Muscle of leg (tissue), 11 donors: ENCODE measurements around the gene DEPDC1. TPM values are rescaled to one million over a fixed set of nuclear protein-coding genes. Genes with fewer than 3 reads are reported as not detected.
"Not testable (repeated sequence)": the region's sequence is repeated elsewhere in the genome, so short reads cannot be mapped to it uniquely, and the experiment has no call there.

Source experiments
- DNase-seq: peaks from one replicate; pipeline ENCODE4 v3.0.0; 2013
- H3K27ac ChIP-seq: one replicate; pipeline ENCODE4 v1.5.1; 2013; ENCODE audit warnings: mild to moderate bottlenecking, low read length, control low read depth
- H3K27me3 ChIP-seq: one replicate; pipeline ENCODE4 v1.6.1; 2013; ENCODE audit warnings: low read length; ENCODE audit not compliant: control insufficient read depth, insufficient read depth
- H3K36me3 ChIP-seq: one replicate; pipeline ENCODE4 v1.6.1; 2013; ENCODE audit warnings: low read length; ENCODE audit not compliant: control insufficient read depth, insufficient read depth
- H3K4me1 ChIP-seq: one replicate; pipeline ENCODE4 v1.6.1; 2013; ENCODE audit warnings: low read length; ENCODE audit not compliant: control insufficient read depth, insufficient read depth
- H3K4me3 ChIP-seq: one replicate; pipeline ENCODE4 v1.5.1; 2013; ENCODE audit warnings: low read length, control low read depth
- H3K9me3 ChIP-seq: replicated peaks from 2 replicates; pipeline ENCODE4 v1.6.1; 2013; ENCODE audit warnings: low read depth, low read length; ENCODE audit not compliant: control insufficient read depth
- WGBS: methylation state at CpG from one replicate; pipeline ENCODE4 v1.1.5; 2013; ENCODE audit warnings: missing lambda C conversion rate; ENCODE audit not compliant: insufficient coverage; 5-methylcytosine and 5-hydroxymethylcytosine counted together
- polyA plus RNA-seq, 8 donors: library from polyadenylated mRNA; unstranded; fragments of 120-200 nt; gene quantifications; one replicate each; pipeline versions ENCODE4 v1.2.1 to v1.2.3, GENCODE V29; 2013; ENCODE audit warnings: inconsistent platforms in 1 of 8, low replicate concordance in 1 of 8; ENCODE audit not compliant: insufficient read length in 8 of 8, insufficient read depth in 1 of 8
- total RNA-seq: library from RNA; stranded (reverse); fragments of 120-200 nt; gene quantifications from one replicate; pipeline ENCODE4 v1.2.4, GENCODE V29; 2013

DEPDC1 gene
- total and polyA plus RNA-seq, 9 donors = 5.9 to 14.4 (median 9.2) TPM

GRCh38 chr1:68481041-68481440 lies 15.8 kb downstream of the DEPDC1 start:
- no peaks in the 10 kb centered on the region for H3K27me3 ChIP-seq
- 89% methylated on average over 1 of the region's 3 CpGs for WGBS
- H3K4me3 ChIP-seq = no peak overlapping the region
- no peak overlapping the region for H3K27ac ChIP-seq
- no peaks in the 10 kb centered on the region for H3K9me3 ChIP-seq
- peaks cover 12% of the 10 kb centered on the region for H3K36me3 ChIP-seq
- no peaks in the 10 kb centered on the region for H3K4me1 ChIP-seq
- no peak for DNase-seq

GRCh38 chr1:68479501-68479900 lies 17.4 kb downstream of the DEPDC1 start:
- no peak overlapping the region for H3K27ac ChIP-seq
- no peak overlapping the region for H3K4me3 ChIP-seq
- no peaks in the 10 kb centered on the region for H3K27me3 ChIP-seq
- H3K9me3 ChIP-seq = no peaks in the 10 kb centered on the region
- no CpG with 5 or more reads among the region's 2 CpGs for WGBS
- peaks cover 12% of the 10 kb centered on the region for H3K36me3 ChIP-seq
- no peaks in the 10 kb centered on the region for H3K4me1 ChIP-seq
- DNase-seq = no peak

- no CpG with 5 or more reads among the region's 2 CpGs for WGBS
Observed at GRCh38 chr1:68478662-68479061, 18.2 kb downstream of the DEPDC1 start.

GRCh38 chr1:68476626-68477025 lies 20.3 kb downstream of the DEPDC1 start:
- not testable (repeated sequence) for DNase-seq, H3K27me3 ChIP-seq, H3K27ac ChIP-seq, H3K4me3 ChIP-seq, H3K9me3 ChIP-seq, H3K4me1 ChIP-seq, H3K36me3 ChIP-seq
- WGBS = no CpG with 5 or more reads among the region's 2 CpGs

More at GRCh38 chr1:68478662-68479061, 18.2 kb downstream of the DEPDC1 start:
- Histone ChIP-seq H3K4me1 (no peaks in the 10 kb centered on the region), H3K27ac (no peak overlapping the region), H3K27me3 (no peaks in the 10 kb centered on the region), H3K4me3 (no peak overlapping the region), H3K36me3 (peaks cover 12% of the 10 kb centered on the region), H3K9me3 (no peaks in the 10 kb centered on the region)
- DNase-seq = no peak

- Histone ChIP-seq H3K27me3 (no peaks in the 10 kb centered on the region), H3K36me3 (no peaks in the 10 kb centered on the region), H3K4me1 (no peaks in the 10 kb centered on the region), H3K9me3 (peaks cover 4% of the 10 kb centered on the region), H3K27ac (no peak overlapping the region), H3K4me3 (no peak overlapping the region)
- DNase-seq = no peak
Observed at GRCh38 chr1:68473060-68473459, 23.8 kb downstream of the DEPDC1 start.

- Histone ChIP-seq H3K27ac (no peak overlapping the region), H3K9me3 (peaks cover 4% of the 10 kb centered on the region), H3K4me1 (no peaks in the 10 kb centered on the region), H3K27me3 (no peaks in the 10 kb centered on the region), H3K36me3 (no peaks in the 10 kb centered on the region), H3K4me3 (no peak overlapping the region)
- DNase-seq = peak; percentile 40
- WGBS = 89% methylated on average over 1 of the region's 2 CpGs
Observed at GRCh38 chr1:68470388-68470970, 26.4 kb downstream of the DEPDC1 start.

GRCh38 chr1:68464891-68465290 lies 32.0 kb downstream of the DEPDC1 start:
- no peak for DNase-seq
- Histone ChIP-seq H3K27ac (no peak overlapping the region), H3K36me3 (no peaks in the 10 kb centered on the region), H3K4me1 (no peaks in the 10 kb centered on the region), H3K4me3 (no peak overlapping the region), H3K9me3 (peaks cover 6% of the 10 kb centered on the region), H3K27me3 (no peaks in the 10 kb centered on the region)
- 30% methylated on average over 3 of the region's 6 CpGs for WGBS

GRCh38 chr1:68460935-68461334 lies 35.9 kb downstream of the DEPDC1 start:
- WGBS = 90% methylated on average over 3 of the region's 4 CpGs
- Histone ChIP-seq H3K27me3 (no peaks in the 10 kb centered on the region), H3K27ac (no peak overlapping the region), H3K4me3 (no peak overlapping the region), H3K4me1 (no peaks in the 10 kb centered on the region), H3K9me3 (peaks cover 6% of the 10 kb centered on the region), H3K36me3 (no peaks in the 10 kb centered on the region)
- DNase-seq = no peak

GRCh38 chr1:68459796-68460195 lies 37.1 kb downstream of the DEPDC1 start:
- Histone ChIP-seq H3K27me3 (no peaks in the 10 kb centered on the region), H3K4me3 (no peak overlapping the region), H3K9me3 (peaks cover 6% of the 10 kb centered on the region), H3K36me3 (no peaks in the 10 kb centered on the region), H3K27ac (no peak overlapping the region), H3K4me1 (no peaks in the 10 kb centered on the region)
- no peak for DNase-seq
- no CpG with 5 or more reads among the region's 1 CpG for WGBS

GRCh38 chr1:68459091-68459490 lies 37.8 kb downstream of the DEPDC1 start:
- 38% methylated on average over 1 of the region's 2 CpGs for WGBS
- DNase-seq = no peak
- H3K9me3 ChIP-seq = peaks cover 6% of the 10 kb centered on the region
- H3K4me3 ChIP-seq = no peak overlapping the region
- no peaks in the 10 kb centered on the region for H3K4me1 ChIP-seq
- H3K36me3 ChIP-seq = no peaks in the 10 kb centered on the region
- H3K27ac ChIP-seq = no peak overlapping the region
- H3K27me3 ChIP-seq = no peaks in the 10 kb centered on the region

GRCh38 chr1:68456202-68456601 lies 40.7 kb downstream of the DEPDC1 start:
- no peak overlapping the region for H3K27ac ChIP-seq
- no peak for DNase-seq
- WGBS = 71% methylated on average over 1 of the region's 1 CpG
- no peak overlapping the region for H3K4me3 ChIP-seq
- no peaks in the 10 kb centered on the region for H3K9me3 ChIP-seq
- H3K36me3 ChIP-seq = no peaks in the 10 kb centered on the region
- no peaks in the 10 kb centered on the region for H3K27me3 ChIP-seq
- no peaks in the 10 kb centered on the region for H3K4me1 ChIP-seq
